MG63 (cell line): ENCODE measurements around the gene APLP1. TPM values are rescaled to one million over a fixed set of nuclear protein-coding genes. Genes with fewer than 3 reads are reported as not detected.
"Not testable (repeated sequence)": the region's sequence is repeated elsewhere in the genome, so short reads cannot be mapped to it uniquely, and the experiment has no call there.

Source experiments
- DNase-seq: peaks from one replicate; pipeline ENCODE4 v3.0.0-alpha.2; 2020
- H3K27me3 ChIP-seq: fragments of 250-450 bp; sonication (Bioruptor Pico); 2 replicates; pipeline ENCODE4 v1.5.1; 2020; ENCODE audit warnings: mild to moderate bottlenecking, moderate library complexity
- H3K36me3 ChIP-seq: fragments of 250-450 bp; sonication (Bioruptor Pico); 2 replicates; pipeline ENCODE4 v1.5.1; 2020; ENCODE audit warnings: mild to moderate bottlenecking, moderate library complexity
- H3K4me3 ChIP-seq: fragments of 250-450 bp; sonication (Bioruptor Pico); 2 replicates; pipeline ENCODE4 v1.5.1; 2020; ENCODE audit warnings: mild to moderate bottlenecking, moderate library complexity
- H3K9me3 ChIP-seq: fragments of 250-450 bp; sonication (Bioruptor Pico); 2 replicates; pipeline ENCODE4 v1.5.1; 2020; ENCODE audit warnings: mild to moderate bottlenecking, moderate library complexity
- total RNA-seq: library from RNA; depleted of rRNA; stranded (reverse); fragments of >200 nt; shearing (Covaris generic); gene quantifications from 2 replicates; pipeline ENCODE4 v1.2.3, GENCODE V29; 2014; ENCODE audit warnings: low replicate concordance

APLP1 gene
- total RNA-seq, 1 experiment from 2014 or later = 32.5 TPM

DNA sequence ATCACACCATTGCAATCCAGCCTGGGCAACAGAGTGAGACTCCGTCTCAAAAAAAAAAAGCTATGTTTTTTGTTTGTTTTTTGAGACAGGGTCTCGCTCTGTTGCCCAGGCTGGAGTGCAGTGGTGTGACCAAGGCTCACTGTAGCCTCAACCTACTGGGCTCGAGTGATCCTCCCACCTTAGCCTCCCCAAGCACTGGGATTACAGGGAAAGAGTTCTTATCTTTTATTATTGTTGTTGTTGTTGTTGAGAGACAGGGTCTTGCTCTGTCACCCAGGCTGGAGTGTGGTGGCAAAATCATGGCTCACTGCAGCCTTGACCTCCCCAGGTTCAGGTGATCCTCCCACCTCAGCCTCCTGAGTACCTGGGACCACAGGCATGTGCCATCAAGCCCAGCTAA lies 23.4 kb downstream of the APLP1 start:
- not testable (repeated sequence) for H3K27me3 ChIP-seq, DNase-seq, H3K9me3 ChIP-seq, H3K4me3 ChIP-seq
- H3K36me3 ChIP-seq = peaks cover 33% of the 10 kb centered on the region

DNA sequence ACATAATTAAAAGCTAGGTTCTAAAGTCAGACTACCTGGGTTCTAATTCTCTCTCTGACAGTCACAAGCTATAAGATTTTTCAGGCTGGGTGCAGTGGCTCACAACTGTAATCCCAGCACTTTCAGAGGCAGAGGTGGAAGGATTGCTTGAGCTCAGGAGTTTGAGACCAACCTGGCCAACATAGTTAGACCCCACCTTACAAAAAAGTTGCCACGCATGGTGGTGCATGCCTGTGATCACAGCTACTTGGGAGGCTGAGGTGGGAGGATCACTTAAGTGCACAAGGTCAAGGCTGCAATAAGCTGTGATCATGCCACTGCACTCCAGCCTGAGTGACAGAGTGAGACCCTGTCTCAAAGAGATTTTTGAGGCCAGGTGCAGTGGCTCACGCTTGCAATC lies 26.0 kb downstream of the APLP1 start:
- no peak for DNase-seq
- Histone ChIP-seq H3K9me3 (no peaks in the 10 kb centered on the region), H3K4me3 (no peak overlapping the region), H3K27me3 (no peaks in the 10 kb centered on the region), H3K36me3 (peaks cover 33% of the 10 kb centered on the region)

GRCh38 chr19:35895911-35896642 lies 27.7 kb downstream of the APLP1 start:
- H3K9me3 ChIP-seq = no peaks in the 10 kb centered on the region
- H3K36me3 ChIP-seq = peaks cover 25% of the 10 kb centered on the region
- H3K27me3 ChIP-seq = no peaks in the 10 kb centered on the region
- DNase-seq = no peak
- H3K4me3 ChIP-seq = no peak overlapping the region

DNA sequence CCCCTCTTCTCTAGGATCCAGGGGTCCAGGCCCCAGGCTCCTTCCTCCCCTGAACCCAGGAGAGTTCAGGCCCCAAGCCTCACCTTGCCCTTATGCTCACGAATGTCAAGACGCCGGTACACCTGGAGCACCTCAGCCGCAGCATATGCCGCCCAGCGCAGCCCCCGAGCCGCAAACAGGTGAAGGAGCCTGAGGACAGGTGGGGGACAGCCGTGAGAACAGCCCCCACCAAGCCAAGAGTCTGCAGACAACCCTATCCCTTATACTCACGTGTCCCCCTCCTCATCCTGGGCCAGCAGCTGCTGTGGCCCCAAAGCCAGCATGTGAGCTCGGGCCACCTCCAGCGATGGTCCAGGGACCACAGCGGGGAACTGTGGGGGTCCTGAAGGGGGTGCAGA lies 28.3 kb downstream of the APLP1 start:
- DNase-seq = no peak
- Histone ChIP-seq H3K36me3 (peaks cover 24% of the 10 kb centered on the region), H3K4me3 (no peak overlapping the region), H3K27me3 (no peaks in the 10 kb centered on the region), H3K9me3 (no peaks in the 10 kb centered on the region)

DNA sequence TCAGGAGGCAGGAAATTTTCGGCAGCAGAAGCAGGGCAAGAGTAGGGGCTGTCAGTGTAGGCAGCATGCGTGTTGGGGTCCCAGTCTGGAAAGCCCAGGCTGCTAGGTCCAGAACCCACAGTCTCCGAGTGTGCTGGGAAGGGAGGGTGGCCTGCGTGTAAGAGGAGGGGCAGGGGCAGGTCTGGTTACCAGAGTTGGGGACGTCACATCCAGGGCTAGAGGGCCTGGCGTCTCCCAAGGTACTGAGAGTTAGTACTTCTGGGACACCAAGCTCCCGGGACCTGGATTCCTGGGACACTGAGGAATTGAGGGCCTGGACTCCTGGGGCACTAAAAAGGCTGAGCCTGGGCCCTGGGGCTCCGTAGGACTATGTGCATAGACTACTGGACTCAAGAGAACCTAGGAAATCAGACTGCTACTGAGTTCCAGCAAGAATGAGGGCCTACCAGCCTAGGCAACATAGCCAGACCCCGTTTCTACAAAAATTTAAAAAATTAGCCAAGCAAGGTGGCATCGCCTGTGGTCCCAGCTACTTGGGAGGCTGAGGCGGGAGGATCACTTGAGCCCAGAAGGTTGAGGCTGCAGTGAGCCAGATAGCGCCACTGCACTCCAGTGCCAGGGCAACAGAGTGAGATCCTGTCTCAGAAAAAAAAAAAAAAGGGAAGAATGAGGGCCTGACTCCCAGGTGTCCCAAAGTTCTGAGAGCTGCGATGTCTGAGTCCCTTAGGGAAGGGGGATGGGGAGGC lies 29.5 kb downstream of the APLP1 start:
- no peak for DNase-seq
- no peak overlapping the region for H3K4me3 ChIP-seq
- H3K36me3 ChIP-seq = peaks cover 23% of the 10 kb centered on the region
- no peaks in the 10 kb centered on the region for H3K27me3 ChIP-seq
- no peaks in the 10 kb centered on the region for H3K9me3 ChIP-seq

GRCh38 chr19:35898499-35898809 lies 30.1 kb downstream of the APLP1 start:
- Histone ChIP-seq H3K9me3 (no peaks in the 10 kb centered on the region), H3K4me3 (no peak overlapping the region), H3K27me3 (no peaks in the 10 kb centered on the region), H3K36me3 (peaks cover 19% of the 10 kb centered on the region)
- DNase-seq = no peak

DNA sequence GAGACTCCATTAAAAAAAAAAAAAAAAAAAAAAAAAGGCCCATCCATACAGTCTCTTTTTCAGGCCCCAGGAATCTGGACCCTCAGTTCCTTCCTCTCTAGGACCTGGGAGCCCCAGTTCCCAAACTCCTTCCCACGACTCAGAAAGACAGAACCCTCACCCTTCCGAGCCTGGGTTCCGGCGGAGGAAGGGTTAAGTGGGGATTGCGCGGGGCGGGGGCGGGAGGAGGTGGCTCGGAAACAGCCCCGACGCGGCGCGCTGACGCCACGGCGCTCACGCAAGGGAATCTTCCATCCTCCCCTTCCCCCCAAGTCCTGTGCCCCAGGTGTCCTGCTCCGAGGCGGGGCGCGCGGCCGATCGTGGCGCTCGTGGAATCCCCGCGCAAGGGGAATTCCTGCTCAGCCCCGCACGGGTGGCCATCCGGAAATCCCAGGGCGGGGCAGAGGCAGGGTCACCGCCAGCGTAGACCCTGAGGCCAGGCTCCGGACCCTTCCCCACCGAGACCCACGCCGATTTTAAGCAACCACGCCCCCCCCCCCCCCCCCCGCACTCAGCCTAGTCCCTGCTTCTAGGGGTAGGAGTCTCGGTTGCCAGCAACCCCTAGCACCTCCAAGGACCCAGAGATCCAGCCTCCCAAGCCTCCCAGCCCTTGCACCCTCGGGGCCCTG lies 31.3 kb downstream of the APLP1 start:
- DNase-seq = peak; percentile 83
- Histone ChIP-seq H3K4me3 (peak overlapping the region; percentile 71), H3K27me3 (no peaks in the 10 kb centered on the region), H3K9me3 (no peaks in the 10 kb centered on the region), H3K36me3 (peaks cover 13% of the 10 kb centered on the region)

- Histone ChIP-seq H3K36me3 (peaks cover 13% of the 10 kb centered on the region), H3K9me3 (no peaks in the 10 kb centered on the region), H3K4me3 (peak overlapping the region; percentile 71), H3K27me3 (no peaks in the 10 kb centered on the region)
- peak; percentile 33 for DNase-seq
Observed at GRCh38 chr19:35901055-35901644, 32.8 kb downstream of the APLP1 start.

GRCh38 chr19:35901854-35902661 lies 33.7 kb downstream of the APLP1 start, which contains the start of gene HCST:
Gene HCST, plus strand, starts transcription at chr19:35902529. Its CDS starts 65 bp downstream, at chr19:35902594.
- H3K9me3 ChIP-seq = no peaks in the 10 kb centered on the region
- H3K36me3 ChIP-seq = peaks cover 9% of the 10 kb centered on the region
- H3K4me3 ChIP-seq = peak within 1 kb of the TSS; percentile 4; the same call in 1 of the 2 replicates
- no peaks in the 10 kb centered on the region for H3K27me3 ChIP-seq
- peak; percentile 79 for DNase-seq

DNA sequence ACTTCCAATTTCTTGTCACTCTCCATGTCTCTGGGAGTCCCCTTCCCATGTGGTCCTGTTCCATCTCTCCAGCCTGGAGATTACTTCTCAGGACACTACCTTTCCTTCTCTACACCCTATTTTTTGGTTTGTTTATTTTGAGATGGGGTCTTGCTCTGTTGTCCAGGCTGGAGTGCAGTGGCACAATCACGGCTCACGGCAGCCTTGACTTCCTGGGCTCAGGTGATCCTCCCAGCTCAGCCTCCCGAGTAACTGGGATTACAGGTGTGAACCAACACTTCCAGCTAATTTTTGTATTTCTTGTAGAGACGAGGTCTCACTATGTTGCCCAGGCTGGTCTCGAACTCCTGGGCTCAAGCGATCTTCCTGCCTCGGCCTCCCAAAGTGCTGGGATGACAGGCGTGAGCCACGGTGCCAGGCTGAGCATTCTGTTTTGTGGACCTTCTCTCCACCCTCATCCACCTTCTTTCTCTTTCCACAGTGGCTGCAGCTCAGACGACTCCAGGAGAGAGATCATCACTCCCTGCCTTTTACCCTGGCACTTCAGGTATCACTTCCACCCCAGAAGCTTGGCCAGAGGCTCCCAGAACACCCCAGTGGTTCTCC lies 34.6 kb downstream of the APLP1 start:
- no peaks in the 10 kb centered on the region for H3K9me3 ChIP-seq
- no peak for DNase-seq
- peak overlapping the region; percentile 4; the same call in 1 of the 2 replicates for H3K4me3 ChIP-seq
- H3K27me3 ChIP-seq = no peaks in the 10 kb centered on the region
- H3K36me3 ChIP-seq = peaks cover 2% of the 10 kb centered on the region

DNA sequence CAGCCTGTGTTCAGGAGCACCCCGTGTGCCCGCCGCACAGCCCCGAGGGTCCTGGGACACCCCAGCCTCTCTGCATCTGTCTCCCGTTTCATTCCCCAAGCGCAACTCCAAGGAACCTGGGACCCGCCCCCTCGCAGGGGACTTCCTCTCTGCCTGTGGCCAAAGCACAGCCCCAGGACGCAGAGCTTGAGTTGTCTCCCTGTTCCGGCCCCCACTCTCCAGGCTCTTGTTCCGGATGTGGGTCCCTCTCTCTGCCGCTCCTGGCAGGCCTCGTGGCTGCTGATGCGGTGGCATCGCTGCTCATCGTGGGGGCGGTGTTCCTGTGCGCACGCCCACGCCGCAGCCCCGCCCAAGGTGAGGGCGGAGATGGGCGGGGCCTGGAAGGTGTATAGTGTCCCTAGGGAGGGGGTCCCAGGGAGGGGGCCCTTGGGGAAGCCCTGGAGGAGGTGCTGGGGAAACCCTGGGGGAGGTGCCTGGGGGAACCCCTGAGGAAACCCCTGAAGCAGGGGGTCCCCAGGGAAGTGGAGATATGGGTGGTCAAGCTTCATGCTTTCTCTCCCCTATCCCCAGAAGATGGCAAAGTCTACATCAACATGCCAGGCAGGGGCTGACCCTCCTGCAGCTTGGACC lies 35.3 kb downstream of the APLP1 start:
- H3K4me3 ChIP-seq = peak overlapping the region; percentile 4; the same call in 1 of the 2 replicates

DNA sequence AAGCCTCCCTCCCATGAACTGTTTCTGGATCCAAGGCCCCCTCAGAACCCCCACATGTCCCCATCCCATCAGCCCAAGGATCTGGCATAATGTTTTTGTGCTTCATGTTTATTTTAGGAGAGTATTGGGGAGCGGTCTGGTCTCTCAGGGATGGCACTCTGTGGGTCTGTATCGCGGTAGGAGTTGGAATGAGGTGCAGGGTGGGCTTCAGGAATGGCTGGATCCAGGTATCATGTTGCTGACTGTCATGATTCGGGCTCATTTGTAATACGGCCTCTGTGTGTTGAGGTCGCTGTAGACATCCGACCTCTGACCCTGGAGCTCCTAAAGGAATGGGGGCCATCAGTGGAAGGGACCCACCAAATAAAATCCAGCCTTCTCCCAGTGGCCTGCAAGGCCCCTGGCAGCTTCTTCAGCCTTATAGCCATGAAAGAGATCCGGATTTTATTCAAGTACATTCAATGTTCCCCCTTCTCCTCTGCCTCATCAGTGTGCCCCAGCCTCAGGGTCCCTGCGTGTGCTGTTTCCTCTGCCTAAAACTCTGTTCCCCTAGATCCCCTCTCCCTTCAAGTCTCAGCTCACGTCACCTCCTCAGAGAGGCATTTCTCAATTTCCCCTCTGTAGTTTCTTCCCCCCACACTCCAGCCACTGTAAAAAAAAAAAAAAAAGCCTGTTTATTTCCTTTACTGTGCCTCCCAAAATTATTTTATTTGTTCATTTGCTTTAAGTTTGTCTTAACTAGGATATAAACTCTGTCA lies 36.1 kb downstream of the APLP1 start:
- no peaks in the 10 kb centered on the region for H3K9me3 ChIP-seq
- no peaks in the 10 kb centered on the region for H3K27me3 ChIP-seq
- no peaks in the 10 kb centered on the region for H3K36me3 ChIP-seq
- no peak overlapping the region for H3K4me3 ChIP-seq
- DNase-seq = no peak

More for the DNA sequence above, 35.3 kb downstream of the APLP1 start:
- DNase-seq = peak; percentile 58
- H3K27me3 ChIP-seq = no peaks in the 10 kb centered on the region
- H3K36me3 ChIP-seq = no peaks in the 10 kb centered on the region
- no peaks in the 10 kb centered on the region for H3K9me3 ChIP-seq

DNA sequence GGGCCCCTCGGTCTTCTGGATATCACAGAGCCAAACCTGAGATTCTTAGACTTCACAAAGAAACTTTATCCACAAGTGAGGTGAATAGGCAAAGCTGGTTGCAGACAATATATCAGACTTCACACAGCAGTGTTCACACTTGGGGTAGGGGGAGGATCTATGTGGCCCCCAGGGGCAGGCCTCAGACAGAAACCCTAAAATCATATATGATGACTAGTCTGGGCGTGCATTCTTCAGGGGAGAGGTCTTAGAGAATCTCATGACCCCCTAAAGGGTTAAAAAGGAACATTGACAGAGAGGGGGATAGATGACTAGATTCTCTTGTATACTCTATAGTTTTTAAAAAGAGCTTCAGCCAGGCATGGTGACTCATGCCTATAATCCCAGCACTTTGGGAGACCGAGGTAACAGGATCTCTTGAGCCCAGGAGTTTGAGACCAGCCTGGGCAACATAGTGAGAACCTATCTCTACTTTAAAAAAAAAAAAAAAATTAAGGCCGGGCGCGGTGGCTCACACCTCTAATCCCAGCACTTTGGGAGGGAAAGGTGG lies 36.9 kb downstream of the APLP1 start:
- DNase-seq = peak; percentile 38
- Histone ChIP-seq H3K36me3 (no peaks in the 10 kb centered on the region), H3K4me3 (no peak overlapping the region), H3K27me3 (no peaks in the 10 kb centered on the region), H3K9me3 (no peaks in the 10 kb centered on the region)

DNA sequence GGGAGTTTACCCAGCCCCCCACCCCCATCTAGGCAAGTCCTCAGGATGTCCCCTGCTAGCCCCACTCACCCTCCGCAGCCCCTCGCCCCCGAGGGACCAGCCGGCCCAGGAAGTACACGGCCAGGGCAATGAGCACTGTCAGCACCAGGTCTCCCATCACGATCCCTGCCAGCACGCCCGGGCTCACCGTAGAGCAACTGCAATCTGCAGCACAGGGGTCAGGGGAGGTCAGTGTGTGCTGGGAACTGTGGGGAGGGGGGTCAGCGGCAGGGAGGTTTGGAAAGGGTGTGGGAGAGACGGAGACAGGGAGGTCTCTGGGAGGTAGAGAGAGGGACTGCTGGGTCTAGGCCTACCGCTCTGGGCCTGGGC lies 39.0 kb downstream of the APLP1 start:
- H3K36me3 ChIP-seq = no peaks in the 10 kb centered on the region
- H3K27me3 ChIP-seq = no peaks in the 10 kb centered on the region
- DNase-seq = no peak
- no peak overlapping the region for H3K4me3 ChIP-seq
- no peaks in the 10 kb centered on the region for H3K9me3 ChIP-seq

- H3K36me3 ChIP-seq = no peaks in the 10 kb centered on the region
- H3K4me3 ChIP-seq = no peak within 1 kb of the TSS
- H3K9me3 ChIP-seq = no peaks in the 10 kb centered on the region
- no peaks in the 10 kb centered on the region for H3K27me3 ChIP-seq
- DNase-seq = no peak
Observed at GRCh38 chr19:35908010-35908441, 39.7 kb downstream of the APLP1 start, which contains the start of gene TYROBP. Gene TYROBP, minus strand, starts transcription at chr19:35908295. Its CDS starts 67 bp downstream, at chr19:35908228.
